Measurements from ENCODE around the gene LITAFD. TPM values are rescaled to one million over a fixed set of nuclear protein-coding genes. Genes with fewer than 3 reads are reported as not detected.
"Not testable (repeated sequence)": the region's sequence is repeated elsewhere in the genome, so short reads cannot be mapped to it uniquely, and the experiment has no call there.

The LITAFD gene
- total and polyA plus RNA-seq, 2 experiments from 2014 or later: not detected

GRCh38 chr16:8875317-8875716 is 6.8 kb upstream of the LITAFD start:
- peaks cover 20% of the 10 kb centered on the region for H3K4me1 Mint-ChIP-seq
- not testable (repeated sequence) for H3K27me3 Mint-ChIP-seq (ENCODE audit: insufficient read depth, low read depth, poor library complexity); DNase-seq (ENCODE audit: low spot score); H4K20me1 ChIP-seq (replicated peaks; ENCODE audit: insufficient read depth); H3K27me3 ChIP-seq (ENCODE audit: insufficient read depth); H3K36me3 ChIP-seq (ENCODE audit: insufficient read depth); ATAC-seq; H3K4me2 ChIP-seq; H3K27ac ChIP-seq (ENCODE audit: low read depth); H3K4me3 ChIP-seq; H3K9me3 Mint-ChIP-seq; H3K79me2 ChIP-seq (replicated peaks; ENCODE audit: insufficient read depth); H3K9me2 ChIP-seq (ENCODE audit: insufficient read depth); H3K27ac Mint-ChIP-seq; H3K4me3 Mint-ChIP-seq; H3F3A ChIP-seq (replicated peaks; ENCODE audit: low read depth); H3K36me3 Mint-ChIP-seq (ENCODE audit: low read depth); H2AFZ ChIP-seq
- peaks cover 16% of the 10 kb centered on the region for H3K4me1 ChIP-seq (ENCODE audit: insufficient read depth)

GRCh38 chr16:8877894-8878522 is 4.1 kb upstream of the LITAFD start:
- no peaks in the 10 kb centered on the region; the same call in 2 of the 3 replicates for H3K9me3 Mint-ChIP-seq
- Histone ChIP-seq H3K4me3 (no peak overlapping the region), H3K27ac (ENCODE audit: low read depth) (no peak overlapping the region), H3K4me1 (ENCODE audit: insufficient read depth) (peaks cover 11% of the 10 kb centered on the region), H3K79me2 (replicated peaks; ENCODE audit: insufficient read depth) (no peaks in the 10 kb centered on the region), H2AFZ (peak overlapping the region; percentile 73; the same call in 1 of the 2 replicates), H3K9me2 (ENCODE audit: insufficient read depth) (no peaks in the 10 kb centered on the region), H4K20me1 (replicated peaks; ENCODE audit: insufficient read depth) (no peaks in the 10 kb centered on the region), H3K4me2 (peak overlapping the region; percentile 31; the same call in 1 of the 2 replicates), H3K27me3 (ENCODE audit: insufficient read depth) (no peaks in the 10 kb centered on the region), H3K36me3 (ENCODE audit: insufficient read depth) (no peaks in the 10 kb centered on the region), H3F3A (replicated peaks; ENCODE audit: low read depth) (no peaks in the 10 kb centered on the region)
- DNase-seq (ENCODE audit: low spot score) (peak; percentile 29), ATAC-seq (no peak; the same call in 2 of the 3 replicates)
- H3K27me3 Mint-ChIP-seq (ENCODE audit: insufficient read depth, low read depth, poor library complexity): peaks cover 12% of the 10 kb centered on the region
- H3K36me3 Mint-ChIP-seq (ENCODE audit: low read depth): no peaks in the 10 kb centered on the region; the same call in 1 of the 3 replicates
- H3K4me3 Mint-ChIP-seq: no peak overlapping the region
- H3K4me1 Mint-ChIP-seq: peaks cover 16% of the 10 kb centered on the region
- H3K27ac Mint-ChIP-seq: no peak overlapping the region
- TF ChIP-seq EZH2phosphoT487 (IDR thresholded peaks at IDR 0.05; ENCODE audit: unreplicated experiment): no peak
- no peak for TF ChIP-seq JUNB (IDR thresholded peaks at IDR 0.05; ENCODE audit: unreplicated experiment)
- no peak for TF ChIP-seq EZH2 (IDR thresholded peaks at IDR 0.05; ENCODE audit: low read depth, unreplicated experiment)
- TF ChIP-seq ZNF331 (CRISPR knock-in tag; IDR thresholded peaks at IDR 0.05; ENCODE audit: low read depth): no peak
- no peak for TF ChIP-seq REST (IDR thresholded peaks at IDR 0.05; ENCODE audit: unreplicated experiment)
- no peak for TF ChIP-seq ZNF462 (CRISPR knock-in tag; IDR thresholded peaks at IDR 0.05)
- no peak for TF ChIP-seq NANOG (IDR thresholded peaks at IDR 0.05; ENCODE audit: borderline replicate concordance)
- TF ChIP-seq CREB1 (CRISPR knock-in tag; IDR thresholded peaks at IDR 0.05; ENCODE audit: low read depth): no peak
- TF ChIP-seq CTCF (conservative IDR thresholded peaks at IDR 0.05; ENCODE audit: low read depth in 2 of 2): no peak
- TF ChIP-seq ZNF114 (CRISPR knock-in tag; IDR thresholded peaks at IDR 0.05): no peak

Measured in GM23338 (cell line).